ENCODE measurements around the gene MEGF11. TPM values are rescaled to one million over a fixed set of nuclear protein-coding genes. Genes with fewer than 3 reads are reported as not detected.

Gene MEGF11
- total RNA-seq, 1 experiment from 2014 or later, result 0.09 TPM

- no TSS peak for BruUV-seq (replicated peaks)
- CTCF ChIA-PET, result interaction anchor here (0.7 to 1.3 kb wide), 2 partner anchors 203 to 204 kb away, joined by 3 read pairs; partner anchors contain the start of gene SNAPC5
- no peaks in the 10 kb centered on the region for H3K27me3 Mint-ChIP-seq (ENCODE audit: unreplicated experiment)
- H3K4me3 Mint-ChIP-seq (ENCODE audit: low read depth, unreplicated experiment), result peak overlapping the region; percentile 80
- H3K4me1 Mint-ChIP-seq (ENCODE audit: low read depth, unreplicated experiment), result peaks cover 28% of the 10 kb centered on the region
- peak overlapping the region; percentile 50 for H3K27ac Mint-ChIP-seq (ENCODE audit: unreplicated experiment)
- no peaks in the 10 kb centered on the region for H3K9me3 Mint-ChIP-seq (ENCODE audit: low read depth, unreplicated experiment)
- DNase-seq, result no peak
- intact Hi-C loops (cut with micrococcal nuclease; ENCODE audit: unreplicated experiment), result no loop called here
- TF ChIP-seq, protein P1, sequence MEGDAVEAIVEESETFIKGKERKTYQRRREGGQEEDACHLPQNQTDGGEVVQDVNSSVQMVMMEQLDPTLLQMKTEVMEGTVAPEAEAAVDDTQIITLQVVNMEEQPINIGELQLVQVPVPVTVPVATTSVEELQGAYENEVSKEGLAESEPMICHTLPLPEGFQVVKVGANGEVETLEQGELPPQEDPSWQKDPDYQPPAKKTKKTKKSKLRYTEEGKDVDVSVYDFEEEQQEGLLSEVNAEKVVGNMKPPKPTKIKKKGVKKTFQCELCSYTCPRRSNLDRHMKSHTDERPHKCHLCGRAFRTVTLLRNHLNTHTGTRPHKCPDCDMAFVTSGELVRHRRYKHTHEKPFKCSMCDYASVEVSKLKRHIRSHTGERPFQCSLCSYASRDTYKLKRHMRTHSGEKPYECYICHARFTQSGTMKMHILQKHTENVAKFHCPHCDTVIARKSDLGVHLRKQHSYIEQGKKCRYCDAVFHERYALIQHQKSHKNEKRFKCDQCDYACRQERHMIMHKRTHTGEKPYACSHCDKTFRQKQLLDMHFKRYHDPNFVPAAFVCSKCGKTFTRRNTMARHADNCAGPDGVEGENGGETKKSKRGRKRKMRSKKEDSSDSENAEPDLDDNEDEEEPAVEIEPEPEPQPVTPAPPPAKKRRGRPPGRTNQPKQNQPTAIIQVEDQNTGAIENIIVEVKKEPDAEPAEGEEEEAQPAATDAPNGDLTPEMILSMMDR (IDR thresholded peaks at IDR 0.05; ENCODE audit: unreplicated experiment), result no peak
- peaks cover 27% of the 10 kb centered on the region for H3K36me3 Mint-ChIP-seq (ENCODE audit: insufficient read depth, unreplicated experiment)
Measured at GRCh38 chr15:66294932-66295235, 41.3 kb upstream of the MEGF11 start.

DNA sequence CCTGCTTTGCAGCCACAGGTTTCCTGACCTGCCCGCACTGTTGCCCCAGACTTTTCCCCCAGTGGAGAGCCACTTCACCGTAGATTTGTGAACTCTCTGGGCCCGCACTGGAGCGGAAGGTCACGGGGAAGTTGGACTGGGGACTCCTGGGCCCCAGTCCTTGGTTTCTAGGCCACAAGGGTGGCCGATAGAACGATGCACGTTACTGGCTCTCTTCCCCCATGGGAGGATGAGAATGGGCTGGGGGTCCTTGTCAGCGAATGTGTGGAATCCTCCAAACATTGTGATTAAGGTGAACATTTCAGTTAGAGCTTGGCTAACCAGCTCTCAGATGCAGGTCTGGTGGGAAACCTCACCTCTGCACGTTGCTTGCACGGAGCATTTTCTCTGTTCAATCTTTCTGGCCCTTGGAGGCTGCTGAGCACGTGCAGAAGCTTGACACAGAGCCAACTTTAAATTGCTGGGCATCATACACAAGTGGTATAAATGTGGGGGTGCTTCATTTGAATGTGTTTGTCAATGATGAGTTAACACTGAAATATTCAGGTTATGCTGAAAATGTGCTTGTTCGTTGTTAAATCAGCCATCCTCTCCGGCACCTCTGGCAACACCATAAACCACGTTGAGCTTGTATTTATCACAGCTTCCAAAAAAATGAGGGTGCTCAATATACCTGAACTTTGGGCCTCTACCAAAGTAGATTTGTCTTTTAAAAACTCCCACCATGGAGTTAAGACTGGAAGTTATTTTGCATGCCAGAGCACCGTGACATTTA is 40.8 kb upstream of the MEGF11 start:
- TF ChIP-seq, protein P1 (IDR thresholded peaks at IDR 0.05; ENCODE audit: unreplicated experiment), result no peak
- intact Hi-C loops (cut with micrococcal nuclease; ENCODE audit: unreplicated experiment), result no loop called here
- CTCF ChIA-PET, result interaction anchor here (0.6 to 1.3 kb wide), 3 partner anchors 203 to 421 kb away, joined by 3 to 6 read pairs (median 3); partner anchors contain the start of gene SNAPC5
- Mint-ChIP-seq H3K4me3 (ENCODE audit: low read depth, unreplicated experiment) (peak overlapping the region; percentile 80), H3K27me3 (ENCODE audit: unreplicated experiment) (no peaks in the 10 kb centered on the region), H3K27ac (ENCODE audit: unreplicated experiment) (peak overlapping the region; percentile 50), H3K36me3 (ENCODE audit: insufficient read depth, unreplicated experiment) (peaks cover 27% of the 10 kb centered on the region), H3K4me1 (ENCODE audit: low read depth, unreplicated experiment) (peaks cover 28% of the 10 kb centered on the region), H3K9me3 (ENCODE audit: low read depth, unreplicated experiment) (no peaks in the 10 kb centered on the region)
- peak; percentile 20 for DNase-seq
- BruUV-seq (replicated peaks), result no TSS peak

DNA sequence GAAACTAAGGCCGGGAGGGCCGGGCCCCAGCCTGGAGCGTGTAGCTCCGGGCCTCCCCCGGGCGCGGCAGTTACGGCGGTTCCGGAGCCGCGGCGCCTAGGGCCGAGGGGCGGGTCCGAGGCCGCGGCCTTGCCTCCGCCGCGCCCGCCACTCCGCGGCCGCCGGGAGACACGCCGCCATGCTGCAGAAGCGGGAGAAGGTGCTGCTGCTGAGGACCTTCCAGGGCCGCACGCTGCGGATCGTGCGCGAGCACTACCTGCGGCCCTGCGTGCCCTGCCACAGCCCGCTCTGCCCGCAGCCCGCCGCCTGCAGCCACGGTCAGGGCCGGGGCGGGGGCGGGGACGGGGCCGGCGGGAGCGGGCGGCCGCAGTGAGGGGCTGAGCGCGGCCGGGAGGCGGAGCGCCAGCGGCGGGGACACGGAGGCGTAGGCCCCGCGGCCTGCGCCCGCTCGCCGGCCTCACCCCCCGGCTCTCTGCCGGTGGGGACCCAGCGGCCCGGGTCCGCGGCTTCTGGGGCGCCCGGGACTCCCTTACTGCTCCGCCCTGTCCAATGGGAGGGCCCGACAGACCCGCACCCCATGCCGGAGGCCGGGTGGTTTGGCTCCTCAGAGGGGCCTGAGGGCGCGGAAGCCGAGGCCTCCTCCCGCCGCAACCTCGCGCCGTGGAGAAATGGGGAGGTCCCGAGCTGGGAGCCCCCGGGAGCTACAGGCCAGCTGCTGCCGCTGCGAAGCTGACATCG is 40.0 kb upstream of the MEGF11 start, which contains the start of gene DIS3L:
Gene DIS3L, plus strand, starts transcription at position 150 of the 738 bp plus-strand sequence. Its CDS starts 29 bp downstream, at position 179.
- Mint-ChIP-seq H3K27me3 (ENCODE audit: unreplicated experiment) (no peaks in the 10 kb centered on the region), H3K4me3 (ENCODE audit: low read depth, unreplicated experiment) (peak within 1 kb of the TSS; percentile 80), H3K36me3 (ENCODE audit: insufficient read depth, unreplicated experiment) (peaks cover 27% of the 10 kb centered on the region), H3K9me3 (ENCODE audit: low read depth, unreplicated experiment) (no peaks in the 10 kb centered on the region), H3K4me1 (ENCODE audit: low read depth, unreplicated experiment) (peaks cover 28% of the 10 kb centered on the region), H3K27ac (ENCODE audit: unreplicated experiment) (peak within 1 kb of the TSS; percentile 50)
- CTCF ChIA-PET, result interaction anchor here (1.3 kb wide), 1 partner anchor 205 kb away, joined by 3 read pairs; no protein-coding TSS in a partner anchor
- TF ChIP-seq, protein P1 (IDR thresholded peaks at IDR 0.05; ENCODE audit: unreplicated experiment), result no peak
- no TSS peak for BruUV-seq (replicated peaks)
- DNase-seq, result peak; percentile 67
- intact Hi-C loops (cut with micrococcal nuclease; ENCODE audit: unreplicated experiment), result no loop called here

GRCh38 chr15:66292571-66293418 is 39.2 kb upstream of the MEGF11 start:
- Mint-ChIP-seq H3K4me3 (ENCODE audit: low read depth, unreplicated experiment) (peak overlapping the region; percentile 80), H3K4me1 (ENCODE audit: low read depth, unreplicated experiment) (peaks cover 28% of the 10 kb centered on the region), H3K36me3 (ENCODE audit: insufficient read depth, unreplicated experiment) (peaks cover 27% of the 10 kb centered on the region), H3K27me3 (ENCODE audit: unreplicated experiment) (no peaks in the 10 kb centered on the region), H3K9me3 (ENCODE audit: low read depth, unreplicated experiment) (no peaks in the 10 kb centered on the region), H3K27ac (ENCODE audit: unreplicated experiment) (no peak overlapping the region)
- intact Hi-C loops (cut with micrococcal nuclease; ENCODE audit: unreplicated experiment), result no loop called here
- CTCF ChIA-PET, result interaction anchor here (0.6 kb wide), 2 partner anchors 214 to 283 kb away, joined by 3 read pairs; no protein-coding TSS in a partner anchor
- TF ChIP-seq, protein P1 (IDR thresholded peaks at IDR 0.05; ENCODE audit: unreplicated experiment), result no peak
- DNase-seq, result no peak
- BruUV-seq (replicated peaks), result no TSS peak
